ENCODE results near the gene TSHZ2.
"Not testable (repeated sequence)": the region's sequence is repeated elsewhere in the genome, so short reads cannot be mapped to it uniquely, and the experiment has no call there.

Gene TSHZ2

DNA sequence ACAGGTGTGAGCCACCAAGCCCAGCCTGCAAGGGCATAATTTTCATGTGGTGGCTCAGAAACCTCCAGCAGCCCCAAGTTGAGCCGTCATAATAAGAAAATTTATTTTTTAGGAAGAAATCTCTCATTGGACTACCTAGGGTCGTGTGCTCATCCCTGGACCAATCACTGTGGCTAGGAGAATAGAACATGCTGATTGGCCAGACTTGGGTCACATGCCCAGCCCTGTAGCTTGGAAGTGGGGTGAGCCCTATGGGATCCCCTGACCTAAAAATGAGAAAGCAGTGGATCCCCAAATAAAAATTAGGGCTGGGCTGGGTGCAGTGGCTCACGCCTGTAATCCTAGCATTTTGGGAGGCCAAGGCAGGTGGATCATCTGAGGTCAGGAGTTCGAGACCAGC, 466.2 kb downstream of the TSHZ2 start:
- no peak for DNase-seq

GRCh38 chr20:53439046-53439445, 466.9 kb downstream of the TSHZ2 start:
- no peak for DNase-seq

GRCh38 chr20:53439616-53440015, 467.5 kb downstream of the TSHZ2 start:
- no peak for DNase-seq

- no peak for DNase-seq
Observed at GRCh38 chr20:53444401-53445149, 472.4 kb downstream of the TSHZ2 start.

GRCh38 chr20:53445321-53445731, 473.2 kb downstream of the TSHZ2 start:
- no peak for DNase-seq

GRCh38 chr20:53445932-53446331, 473.8 kb downstream of the TSHZ2 start:
- no peak for DNase-seq

DNA sequence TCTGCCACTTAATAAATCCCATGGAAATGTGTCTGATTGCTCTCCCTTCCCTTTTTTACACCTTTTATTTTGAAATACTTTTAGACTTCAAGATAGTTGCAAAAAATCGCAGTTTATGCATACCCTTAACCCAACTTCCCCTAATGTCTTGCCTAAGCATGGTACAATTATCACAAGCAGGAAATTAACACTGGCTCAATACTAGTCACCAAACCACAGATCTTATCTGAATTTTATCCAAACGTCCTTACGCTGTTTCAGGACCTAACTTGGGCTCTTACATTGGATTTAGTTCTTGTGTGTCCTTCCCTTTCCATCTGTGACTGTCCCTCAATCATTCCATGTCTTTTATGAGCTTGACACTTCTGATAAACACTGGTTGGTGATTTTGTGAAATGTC, 475.2 kb downstream of the TSHZ2 start:
- DNase-seq = no peak

GRCh38 chr20:53448426-53448825, 476.3 kb downstream of the TSHZ2 start:
- no peak for DNase-seq

DNA sequence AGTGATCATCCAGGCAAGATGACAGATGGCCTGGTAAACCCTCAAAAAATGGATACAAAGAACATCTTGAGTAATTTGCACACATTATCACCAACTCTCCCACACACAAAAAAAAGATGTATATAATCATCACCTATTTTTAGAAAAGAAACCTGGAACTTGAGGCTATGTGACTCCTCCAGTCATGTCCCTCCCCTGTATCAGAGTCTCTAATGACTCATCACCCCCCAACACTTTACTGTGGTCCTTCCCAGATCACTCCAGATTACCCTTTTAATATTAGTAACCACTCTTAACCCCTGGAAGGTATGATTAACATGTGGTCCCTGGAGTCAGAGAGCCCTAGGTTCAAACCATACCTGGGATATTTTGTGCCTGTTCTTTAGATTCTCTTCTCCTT, 476.7 kb downstream of the TSHZ2 start:
- no peak for DNase-seq

GRCh38 chr20:53453076-53453475, 480.9 kb downstream of the TSHZ2 start:
- no peak for DNase-seq

DNA sequence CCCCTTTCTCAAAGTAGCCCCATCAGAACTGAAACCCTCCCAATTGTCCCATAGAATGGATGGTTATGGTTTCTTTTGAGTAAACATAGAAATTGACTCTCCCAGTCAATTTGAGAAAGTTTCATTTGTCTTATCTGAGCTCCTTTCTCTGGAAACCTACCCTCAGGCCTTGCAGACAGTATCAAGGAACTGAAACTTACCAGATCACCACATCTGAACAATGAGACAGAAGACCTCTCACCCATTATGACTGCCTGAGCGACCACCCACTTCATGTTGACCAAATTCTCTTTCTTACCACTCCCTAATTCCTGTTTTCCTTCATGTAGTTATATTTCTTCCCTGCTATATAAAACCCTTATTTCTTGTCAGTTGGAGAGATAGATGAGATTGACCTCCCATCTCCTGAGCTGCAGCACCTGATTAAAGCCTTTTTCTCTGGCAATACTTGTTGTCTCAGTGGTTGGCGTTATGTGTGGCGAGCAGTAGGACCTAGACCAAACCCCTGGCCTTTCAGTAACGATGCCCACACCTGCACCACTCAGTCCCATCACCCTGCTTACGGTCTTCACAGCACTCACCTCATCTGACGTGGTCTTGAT, 482.6 kb downstream of the TSHZ2 start:
- DNase-seq = no peak

GRCh38 chr20:53463101-53463972, 491.2 kb downstream of the TSHZ2 start:
- no peak for DNase-seq

DNA sequence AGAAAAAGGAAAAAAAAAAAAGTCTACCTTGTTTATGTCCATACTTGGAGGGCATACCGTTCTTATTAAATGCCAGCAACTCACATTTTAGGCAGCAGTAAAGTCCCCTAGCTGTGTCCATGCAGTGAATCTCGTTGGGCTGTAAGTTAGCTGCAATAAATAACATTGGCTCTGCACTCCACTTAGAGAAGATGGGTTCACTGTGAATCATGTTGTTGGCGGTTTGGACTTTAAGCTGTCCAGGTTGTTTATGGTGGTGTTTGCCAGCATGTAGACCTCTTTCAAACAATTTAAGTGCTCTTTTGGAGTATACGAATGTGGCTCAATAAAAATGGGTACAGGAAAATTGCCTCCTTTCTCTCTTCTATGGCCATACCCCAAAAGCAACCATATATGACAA, 494.1 kb downstream of the TSHZ2 start:
- DNase-seq = no peak

GRCh38 chr20:53468587-53468986, 496.4 kb downstream of the TSHZ2 start:
- no peak for DNase-seq

DNA sequence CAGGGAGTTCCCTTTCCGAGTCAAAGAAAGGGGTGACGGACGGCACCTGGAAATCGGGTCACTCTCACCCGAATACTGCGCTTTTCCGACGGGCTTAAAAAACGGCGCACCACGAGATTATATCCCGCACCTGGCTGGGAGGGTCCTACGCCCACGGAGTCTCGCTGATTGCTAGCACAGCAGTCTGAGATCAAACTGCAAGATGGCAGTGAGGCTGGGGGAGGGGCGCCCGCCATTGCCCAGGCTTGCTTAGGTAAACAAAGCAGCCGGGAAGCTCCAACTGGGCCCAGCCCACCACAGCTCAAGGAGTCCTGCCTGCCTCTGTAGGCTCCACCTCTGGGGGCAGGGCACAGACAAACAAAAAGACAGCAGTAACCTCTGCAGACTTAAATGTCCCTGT, 500.7 kb downstream of the TSHZ2 start:
- DNase-seq = not testable (repeated sequence)

GRCh38 chr20:53480913-53481312, 508.8 kb downstream of the TSHZ2 start:
- DNase-seq = no peak

DNA sequence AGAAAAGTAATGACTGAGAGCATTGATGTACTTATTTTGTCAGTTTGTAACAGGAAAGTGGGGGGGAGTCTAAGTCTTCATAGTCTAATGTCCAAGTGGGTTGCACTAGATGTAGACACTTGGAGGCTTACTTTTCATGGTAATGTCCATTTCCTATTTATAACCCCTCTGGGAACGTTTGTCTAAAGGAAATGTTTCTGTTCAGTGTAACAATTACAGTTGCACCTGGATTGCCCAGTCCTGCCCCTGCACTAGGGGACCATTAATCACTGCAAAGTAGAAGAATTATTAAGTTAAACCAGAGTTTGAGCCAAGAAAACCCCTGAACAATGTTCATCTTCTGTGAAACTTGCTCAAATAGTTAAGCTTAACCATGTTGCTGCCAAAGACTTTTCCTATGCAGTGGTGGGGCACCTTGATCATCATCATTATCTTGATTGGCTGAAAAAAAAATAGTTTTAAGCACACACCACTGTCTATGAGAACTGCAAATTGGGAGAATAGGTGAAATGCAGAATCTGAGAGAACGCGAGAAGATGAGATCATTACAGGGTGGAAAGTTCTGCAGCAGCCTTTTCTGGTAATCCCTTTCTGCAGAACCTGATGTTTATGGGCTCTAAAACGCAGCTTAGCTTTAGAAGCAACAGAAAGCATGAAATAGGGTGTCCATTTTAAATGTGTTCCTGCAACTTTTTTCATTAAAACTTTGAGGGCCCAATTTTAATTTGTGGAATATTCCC, 515.5 kb downstream of the TSHZ2 start:
- no peak for DNase-seq

- DNase-seq = no peak
Observed at GRCh38 chr20:53488775-53489272, 516.7 kb downstream of the TSHZ2 start.

DNA sequence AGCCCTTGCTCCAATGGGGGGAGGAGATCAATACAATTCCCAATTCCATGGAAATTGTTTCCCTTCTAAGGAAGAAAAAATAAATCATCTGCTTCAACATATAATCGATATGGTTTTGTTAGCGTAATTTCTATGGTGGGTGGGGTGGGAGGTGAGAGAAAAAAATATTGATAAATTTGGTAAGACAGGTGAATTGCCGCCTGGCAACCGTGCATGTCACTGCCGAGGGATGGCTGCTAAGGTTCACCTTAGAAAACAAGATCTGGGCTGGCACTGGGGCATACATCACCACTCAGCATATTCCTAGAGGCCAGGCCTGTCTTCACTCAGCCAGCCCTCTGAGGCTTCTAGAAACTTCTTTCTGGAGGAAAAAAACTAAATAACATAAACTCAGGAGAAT, 517.4 kb downstream of the TSHZ2 start:
- DNase-seq = no peak

GRCh38 chr20:53490620-53491019, 518.5 kb downstream of the TSHZ2 start:
- no peak for DNase-seq

DNA sequence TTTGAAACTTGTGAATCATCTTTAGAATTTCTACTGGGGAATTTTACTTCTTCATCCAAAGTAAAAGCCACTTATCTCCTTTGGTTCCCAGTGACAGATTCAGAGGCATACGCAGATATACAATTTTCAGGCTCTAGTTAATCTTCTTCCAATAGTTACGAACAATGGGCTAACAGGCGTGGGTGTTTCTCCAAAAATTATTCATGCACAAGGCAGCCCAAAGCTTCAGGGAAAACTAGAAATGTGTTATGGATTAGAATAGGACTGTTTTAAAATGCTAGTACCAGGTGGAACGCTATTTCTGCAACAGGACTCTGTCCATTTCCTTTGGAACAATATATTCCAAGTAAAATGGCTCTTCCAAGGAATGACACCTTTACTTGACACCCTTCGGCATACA, 519.3 kb downstream of the TSHZ2 start:
- no peak for DNase-seq

DNA sequence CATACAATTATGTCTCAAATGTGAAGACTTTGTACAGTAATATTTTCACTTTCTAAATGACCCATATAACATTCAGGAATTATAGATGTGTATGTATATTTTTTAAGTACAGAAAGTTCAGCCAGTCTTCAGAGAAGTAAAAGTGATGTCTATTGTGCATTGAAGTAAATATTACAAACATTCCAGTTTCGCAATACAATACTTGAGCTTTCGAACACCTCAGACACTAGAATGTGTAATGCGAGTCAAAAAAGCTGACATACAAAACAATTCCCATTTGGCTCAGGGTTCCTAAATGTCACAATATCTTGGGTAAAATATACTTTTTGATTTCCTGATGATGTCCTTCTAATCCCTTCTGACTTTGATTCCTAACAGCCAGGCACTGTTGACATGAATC, 520.1 kb downstream of the TSHZ2 start:
- DNase-seq = no peak

- no peak for DNase-seq
Observed at GRCh38 chr20:53493311-53493857, 521.2 kb downstream of the TSHZ2 start.
